Limb (tissue), 2 donors: ENCODE data around the gene KBTBD8.

Source experiments
- DNase-seq, 2 donors: peaks; one replicate each; pipeline ENCODE4 v3.0.0-alpha.2; 2016; ENCODE audit errors: extremely low spot score in 2 of 2

The KBTBD8 gene

DNA sequence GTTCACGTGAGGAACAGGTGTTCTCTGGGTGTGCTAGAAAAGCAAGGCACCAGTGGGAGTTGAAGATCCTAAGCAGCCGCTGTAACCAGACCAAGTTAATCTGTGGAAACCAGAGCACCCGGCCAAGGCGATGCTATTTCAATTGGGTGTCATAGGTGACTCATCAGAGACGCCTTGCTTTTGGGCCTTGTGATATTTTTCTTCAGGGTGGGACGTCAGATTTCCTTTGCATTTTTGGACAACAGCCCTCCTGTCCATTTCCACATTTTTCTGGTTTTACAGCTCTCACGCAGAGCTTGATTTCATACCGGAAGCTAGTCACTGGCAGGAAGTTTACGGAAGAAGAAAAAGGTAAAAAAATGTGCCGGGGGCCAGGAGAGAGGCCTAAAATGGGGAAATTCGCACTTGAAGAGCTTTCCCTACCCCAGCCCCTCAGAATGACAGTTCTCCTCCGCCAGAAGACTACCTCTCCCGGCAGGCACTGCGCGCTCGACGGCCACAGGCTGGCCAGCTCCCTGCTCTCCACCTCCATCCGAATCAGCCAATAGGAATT lies 471 bp upstream of the KBTBD8 start:
- DNase-seq: peak in 1 of 2 donors; percentile 98

DNA sequence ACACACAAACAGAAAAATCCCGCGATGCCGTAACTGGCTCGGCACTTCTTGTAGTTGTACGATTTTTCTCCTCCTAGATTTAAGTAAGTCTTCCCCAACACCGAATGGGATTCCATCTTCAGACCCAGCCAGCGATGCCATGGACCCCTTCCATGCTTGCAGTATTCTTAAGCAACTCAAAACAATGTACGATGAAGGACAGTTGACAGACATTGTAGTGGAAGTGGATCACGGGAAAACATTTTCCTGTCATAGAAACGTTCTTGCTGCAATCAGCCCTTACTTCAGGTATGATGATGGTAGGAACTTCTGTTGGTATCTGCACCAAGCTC lies 763 bp downstream of the KBTBD8 start:
- DNase-seq: no peak

DNA sequence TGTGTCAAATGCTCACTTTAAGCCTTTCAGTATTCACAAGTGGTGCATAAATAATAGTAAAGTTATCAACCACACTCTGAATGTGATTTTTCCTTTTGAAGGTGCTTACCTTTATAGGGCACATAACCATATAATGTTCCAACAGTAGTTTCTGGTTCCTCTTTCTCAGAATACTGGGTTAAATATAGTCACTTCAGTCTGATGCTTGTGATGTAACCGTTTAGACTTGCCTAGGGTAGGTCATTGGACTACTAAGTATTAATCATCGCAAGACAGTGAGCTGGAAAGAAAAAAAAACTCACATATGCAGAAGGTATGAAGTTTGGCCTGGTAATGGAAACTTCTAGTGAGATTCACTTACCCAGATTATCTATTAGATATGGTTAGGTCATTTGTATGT lies 1.9 kb downstream of the KBTBD8 start:
- no peak for DNase-seq

DNA sequence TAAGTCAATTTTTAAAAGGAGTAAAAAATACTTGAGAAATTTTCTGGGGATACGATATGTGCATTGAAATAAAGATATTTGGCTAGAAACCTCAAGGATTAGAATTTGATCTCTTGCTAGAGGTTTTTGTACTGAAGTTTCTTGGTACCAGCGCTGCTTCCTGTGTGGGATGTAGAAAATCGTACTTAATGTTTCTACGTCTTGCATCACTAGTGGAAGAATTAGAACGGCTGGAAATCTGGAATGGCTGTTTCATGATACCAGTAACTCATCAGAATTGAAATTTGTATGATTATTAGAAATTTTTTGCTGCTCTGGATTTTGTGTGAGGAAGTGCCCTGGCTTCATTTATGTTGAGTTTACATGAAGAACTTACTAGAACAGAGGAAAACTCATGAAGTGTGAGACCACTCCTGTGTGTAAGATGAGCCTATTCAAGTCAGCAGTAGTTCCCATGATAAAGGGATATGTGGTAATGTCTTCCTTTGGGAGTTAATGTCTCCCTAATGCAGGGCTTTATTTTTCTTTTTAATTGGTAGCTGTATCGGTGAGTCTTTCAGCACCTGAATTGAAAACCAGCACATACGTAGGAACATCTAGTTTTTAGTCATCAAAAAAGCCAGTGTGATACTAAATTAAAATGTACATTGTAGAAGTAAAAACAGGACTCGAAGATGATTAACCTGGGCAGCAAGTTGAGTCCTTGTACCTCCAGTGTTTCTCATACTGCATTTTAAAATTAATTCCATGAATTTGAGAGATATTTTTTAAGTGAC lies 3.2 kb downstream of the KBTBD8 start:
- DNase-seq: no peak

DNA sequence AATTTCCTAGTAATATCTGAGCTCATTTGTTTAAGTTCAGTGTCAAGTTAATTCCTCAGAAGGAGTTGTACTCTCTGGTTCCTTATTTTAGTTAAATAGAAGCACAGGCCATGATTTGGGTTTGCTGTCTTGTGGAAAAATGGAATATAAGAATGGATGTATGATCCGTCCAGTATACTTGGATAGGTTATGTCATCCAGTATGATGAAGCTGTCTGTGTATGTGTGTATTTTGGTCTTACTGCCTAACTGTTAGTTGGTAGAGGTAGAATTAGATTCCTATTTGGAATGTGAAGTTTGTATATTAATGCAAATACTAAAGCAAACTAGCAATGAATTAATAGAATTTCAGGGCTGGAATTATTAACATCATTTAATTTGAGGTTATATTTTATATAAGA lies 7.9 kb downstream of the KBTBD8 start:
- no peak for DNase-seq

DNA sequence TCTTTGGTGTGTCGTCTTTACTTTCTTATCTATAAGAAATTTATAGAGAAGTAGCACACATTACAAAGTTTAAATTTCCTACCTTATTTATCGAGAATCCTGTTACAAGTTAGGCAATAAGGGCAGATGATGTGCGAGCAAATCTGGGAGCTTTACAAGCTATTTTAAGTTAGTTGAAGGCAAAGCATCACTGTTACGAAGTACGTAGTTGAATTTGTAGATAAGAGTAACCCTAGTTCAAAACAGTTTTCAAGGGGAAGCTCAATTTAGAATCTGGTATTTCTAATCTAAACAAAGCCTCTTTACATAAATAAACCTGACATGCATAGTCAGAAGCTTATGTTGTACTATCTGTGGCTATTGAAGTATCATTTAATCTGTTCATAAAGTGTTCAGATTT lies 8.4 kb downstream of the KBTBD8 start:
- DNase-seq: no peak

DNA sequence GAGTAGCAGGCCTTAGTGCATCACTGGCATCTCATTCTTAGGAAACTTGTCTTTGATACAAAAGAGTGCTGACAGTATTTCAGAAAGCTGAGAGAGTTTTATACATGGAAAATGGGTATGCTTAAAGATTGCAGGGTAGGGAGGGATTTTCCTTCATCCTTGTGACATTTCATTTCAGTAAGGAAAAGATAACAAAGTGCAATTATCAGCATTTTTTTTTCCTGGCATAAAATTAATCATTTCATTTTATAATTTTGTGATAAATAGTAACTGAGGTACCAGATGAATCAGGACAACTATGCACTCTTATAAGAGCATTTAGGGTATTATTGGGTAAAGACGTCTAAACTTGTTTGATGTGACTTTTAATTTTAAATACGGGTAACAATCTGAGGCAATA lies 10.3 kb downstream of the KBTBD8 start:
- DNase-seq: no peak

DNA sequence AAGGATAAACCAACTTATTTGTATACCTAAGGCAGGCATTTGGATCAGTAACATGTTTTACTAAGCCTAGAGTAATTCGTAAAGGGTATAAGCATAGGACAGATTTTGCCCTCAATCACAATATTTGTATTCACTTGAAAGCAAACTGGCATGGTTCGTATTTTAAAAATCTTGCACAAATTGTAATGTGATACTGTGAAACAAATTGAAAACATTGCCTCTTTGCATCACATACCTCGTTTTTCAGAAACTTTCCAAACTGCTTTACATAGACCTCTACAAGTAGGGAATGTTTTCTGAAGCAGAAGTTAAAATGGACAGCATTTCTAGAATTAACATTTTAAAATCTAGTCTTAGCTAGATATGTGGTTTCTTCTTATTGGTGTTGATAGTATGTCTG lies 11.6 kb downstream of the KBTBD8 start:
- no peak for DNase-seq

DNA sequence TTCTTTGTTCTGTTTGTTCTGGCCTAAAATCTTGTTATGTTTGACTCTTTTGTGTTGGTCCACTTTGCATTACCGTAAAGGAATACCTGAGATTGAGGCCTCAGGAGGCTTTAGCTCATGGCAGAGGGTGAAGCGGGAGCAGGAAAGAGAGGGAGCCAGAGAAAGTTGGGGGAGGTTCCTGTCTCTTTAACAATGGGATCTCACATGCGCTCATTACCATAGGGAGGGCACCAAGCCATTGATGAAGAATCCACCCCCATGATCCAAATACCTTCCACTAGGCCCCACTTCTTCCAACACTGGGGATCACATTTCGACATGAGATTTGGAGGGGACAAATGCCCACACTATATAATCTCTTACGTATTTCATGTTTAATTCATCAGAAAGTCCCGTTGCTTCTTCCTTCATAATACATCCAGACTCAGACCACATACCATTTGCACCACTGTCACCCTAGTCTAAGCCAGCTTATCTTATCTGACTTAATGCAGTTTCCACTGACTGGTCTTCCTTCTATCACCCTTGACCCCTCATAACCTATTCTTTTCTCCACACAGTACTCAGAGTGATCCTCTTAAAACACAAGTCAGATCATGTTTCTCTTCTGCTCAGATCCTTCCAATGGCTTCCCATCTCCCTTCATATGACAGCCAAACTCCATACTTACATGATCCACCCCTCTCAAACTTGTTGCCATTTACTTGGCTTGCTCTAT lies 13.5 kb downstream of the KBTBD8 start:
- no peak for DNase-seq

DNA sequence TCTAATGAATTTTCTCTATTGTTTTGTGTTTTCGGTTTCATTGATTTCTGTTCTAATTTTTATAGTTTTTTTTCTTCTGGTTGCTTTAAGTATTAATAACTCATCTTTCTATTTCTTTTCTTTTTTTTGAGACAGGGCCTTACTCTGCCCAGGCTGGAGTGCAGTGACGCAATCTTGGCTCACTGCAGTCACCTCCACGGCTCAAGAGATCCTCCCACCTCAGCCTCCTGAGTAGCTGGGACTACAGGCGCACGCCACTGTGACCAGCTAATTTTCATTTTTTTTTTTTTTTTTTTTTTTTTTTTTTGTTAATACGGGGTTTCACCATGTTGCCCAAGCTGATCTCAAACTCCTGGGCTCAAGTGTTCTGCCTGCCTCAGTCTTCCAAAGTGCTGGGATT lies 14.5 kb downstream of the KBTBD8 start:
- no peak for DNase-seq

DNA sequence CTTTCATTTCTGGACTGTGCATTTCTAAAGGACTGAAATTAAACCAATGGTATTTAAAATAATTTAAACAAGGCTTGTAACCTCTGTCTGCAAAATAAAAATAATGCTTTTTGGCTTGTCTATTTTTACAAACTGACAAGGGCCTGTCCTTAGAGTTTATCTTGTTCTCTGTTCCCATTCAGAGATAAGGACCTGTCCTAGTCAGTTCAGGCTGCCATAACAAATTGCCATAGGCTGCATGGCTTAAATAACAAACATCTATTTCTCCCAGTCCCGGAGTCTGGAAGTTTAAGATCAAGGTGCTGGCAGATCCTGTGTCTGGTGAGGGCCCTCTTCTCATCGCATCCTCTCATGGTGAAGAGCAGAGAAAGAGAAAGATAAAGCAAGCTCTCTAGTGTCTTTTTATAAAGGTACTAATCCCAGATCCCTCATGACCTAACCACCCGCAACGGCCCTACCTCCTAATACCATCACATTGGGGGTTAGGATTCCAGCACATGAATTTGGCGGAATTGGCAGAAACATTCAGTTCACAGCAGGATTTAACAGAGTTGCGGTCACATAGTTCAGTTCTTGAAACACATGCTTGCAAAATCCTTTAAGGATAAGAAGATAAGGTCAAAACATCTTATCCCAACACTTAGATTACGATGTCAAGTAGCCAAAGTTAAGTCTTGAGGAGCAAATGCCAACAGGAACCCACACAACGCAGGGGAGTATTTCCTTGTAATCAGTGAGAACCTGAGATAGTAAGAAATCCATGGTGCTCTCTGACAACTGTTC lies 17.8 kb downstream of the KBTBD8 start:
- DNase-seq: no peak

DNA sequence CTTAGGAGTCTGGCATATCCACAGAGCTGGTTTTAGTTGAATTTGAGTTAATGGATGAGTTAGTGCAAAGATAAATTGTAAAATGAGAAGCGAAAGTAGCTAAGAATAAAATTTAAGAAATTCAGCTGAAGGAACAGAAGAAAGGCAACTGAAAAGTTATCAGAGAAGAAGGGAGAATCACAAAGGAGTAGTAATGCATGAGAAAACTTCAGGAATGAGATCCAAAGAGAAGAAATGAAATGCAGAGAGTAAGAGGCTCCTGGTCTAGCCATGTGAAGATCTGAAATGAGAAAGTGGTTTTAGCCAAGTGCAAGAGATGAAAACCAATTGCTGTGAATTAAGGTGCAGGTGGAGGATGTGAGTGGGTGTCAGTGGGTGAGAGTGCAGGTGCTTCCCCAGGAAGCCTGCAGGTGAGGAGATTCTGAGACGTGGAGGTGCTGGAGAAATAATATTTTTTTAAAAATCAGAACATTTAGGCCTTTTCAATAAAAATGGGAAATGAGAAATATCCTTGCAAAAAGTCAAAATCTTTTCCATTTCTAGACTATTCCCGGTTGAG lies 18.5 kb downstream of the KBTBD8 start:
- no peak for DNase-seq

DNA sequence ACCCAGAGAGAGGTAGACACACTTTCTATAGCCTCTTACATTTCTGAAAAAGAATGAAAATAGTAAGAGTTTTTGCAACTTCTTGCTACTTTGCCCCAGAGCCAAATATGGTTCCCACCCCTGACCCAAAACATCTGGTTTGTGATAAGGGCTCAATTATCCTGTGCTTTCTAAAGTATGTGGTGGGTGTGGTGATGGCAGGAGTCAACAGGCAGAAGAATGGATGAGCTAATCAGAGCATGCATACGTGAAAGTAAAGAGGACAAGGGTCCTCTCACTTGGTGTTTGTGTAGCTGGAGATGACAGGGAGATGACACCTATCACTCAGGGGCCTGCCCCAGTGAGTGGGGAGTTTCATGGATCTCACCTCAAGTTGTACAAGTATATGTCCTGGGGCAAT lies 19.1 kb downstream of the KBTBD8 start:
- no peak for DNase-seq

DNA sequence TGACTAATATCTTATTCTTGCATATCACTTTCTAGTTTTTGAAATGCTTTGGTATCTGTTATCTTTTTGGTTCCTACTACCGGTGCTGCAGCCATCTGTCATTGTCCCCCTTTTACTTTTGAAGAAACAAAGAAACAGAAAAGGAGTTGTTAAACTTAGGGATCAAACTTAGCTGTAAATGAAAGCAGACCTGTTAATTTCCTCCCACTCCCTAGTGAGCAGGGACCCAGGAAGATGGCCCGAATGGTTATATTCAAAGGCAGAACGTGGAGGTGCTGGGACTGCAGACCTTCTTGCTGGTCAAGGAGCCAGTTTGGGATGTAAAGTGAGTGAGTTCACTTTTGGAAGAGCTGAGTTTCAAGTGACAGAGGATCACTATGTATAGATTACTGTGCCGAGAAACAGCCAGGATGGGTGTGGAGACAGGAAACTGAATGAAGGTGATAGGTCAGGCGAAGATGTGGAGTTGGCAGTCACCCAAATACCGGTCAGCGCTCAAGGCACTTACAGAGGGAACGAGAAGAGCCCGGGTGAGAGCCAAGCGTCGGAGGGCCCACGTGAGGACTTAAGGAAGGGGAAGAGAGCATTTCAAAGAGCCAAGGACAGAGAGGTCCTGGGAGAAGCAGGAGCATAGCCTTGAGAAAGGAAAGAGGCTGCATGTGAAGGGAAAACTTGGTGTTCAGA lies 20.1 kb downstream of the KBTBD8 start:
- no peak for DNase-seq

DNA sequence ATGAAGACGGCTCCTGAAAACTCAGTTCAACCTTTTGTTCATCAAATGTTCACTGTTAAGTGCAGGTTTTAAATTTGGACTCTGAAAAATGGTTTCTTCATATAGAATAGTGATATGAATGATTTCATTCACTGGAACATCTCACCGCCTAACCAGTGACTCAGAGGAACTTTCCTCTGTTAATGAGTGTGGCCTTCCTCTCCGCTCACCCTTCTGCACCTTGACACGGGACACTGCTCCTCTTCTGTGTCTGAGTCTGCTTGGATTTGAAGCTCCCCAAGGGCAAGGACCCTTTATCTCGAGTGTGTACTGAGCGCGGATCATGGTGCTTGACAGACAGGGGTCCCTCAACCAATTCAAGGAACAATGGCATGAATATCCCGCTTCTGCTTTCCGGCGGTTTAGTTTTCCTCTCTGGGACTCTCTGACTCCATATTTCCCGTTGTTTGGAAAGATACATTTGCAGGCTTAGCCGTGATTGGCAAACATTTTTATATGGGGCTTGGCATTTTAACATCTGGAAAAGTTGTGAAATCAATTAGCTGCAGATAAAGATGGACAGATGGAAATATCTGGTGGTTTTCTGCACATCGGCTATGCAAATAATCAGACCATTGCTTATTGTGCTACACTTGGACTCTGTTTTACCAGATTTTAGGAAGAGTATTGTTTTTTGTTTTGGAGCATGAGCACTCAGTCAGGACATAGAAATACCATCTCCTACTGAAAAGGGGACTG lies 20.9 kb downstream of the KBTBD8 start:
- peak in 1 of 2 donors; percentile 51 for DNase-seq

DNA sequence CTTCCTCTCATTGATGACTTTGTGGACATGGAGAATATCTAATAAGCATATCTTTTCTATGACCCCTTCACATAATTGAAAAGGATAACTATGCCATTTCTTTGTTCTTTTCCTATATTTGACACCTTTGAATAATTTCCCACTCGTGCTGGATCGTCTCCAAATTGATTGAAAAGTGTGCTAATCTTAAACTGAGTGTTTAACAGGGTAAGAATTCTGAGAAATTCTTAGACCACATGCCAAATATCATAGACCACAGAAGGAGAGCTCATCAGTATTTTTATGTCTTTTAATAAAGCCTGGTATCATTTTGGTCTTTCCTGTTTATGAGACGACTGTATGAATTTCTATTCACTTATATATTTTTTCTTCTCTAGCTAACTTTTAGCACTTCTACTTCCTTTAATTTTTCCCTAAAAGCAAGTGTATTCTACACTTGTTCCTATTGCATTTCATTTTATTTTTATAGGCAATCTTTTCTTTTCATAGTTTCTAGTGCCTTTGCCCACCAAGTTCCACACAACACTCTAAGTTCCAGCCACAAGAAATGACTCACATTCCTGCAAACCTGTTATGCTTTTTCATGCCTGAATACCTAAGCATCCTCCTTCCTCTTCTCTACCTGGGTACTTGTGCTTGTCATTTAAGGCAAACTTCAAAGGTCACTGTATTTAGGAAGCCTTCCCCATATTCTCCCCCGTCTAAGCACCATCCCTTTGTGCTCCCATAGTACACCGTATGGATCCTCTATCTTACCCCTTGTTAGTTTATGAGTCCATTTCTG lies 30.1 kb downstream of the KBTBD8 start:
- DNase-seq: no peak

DNA sequence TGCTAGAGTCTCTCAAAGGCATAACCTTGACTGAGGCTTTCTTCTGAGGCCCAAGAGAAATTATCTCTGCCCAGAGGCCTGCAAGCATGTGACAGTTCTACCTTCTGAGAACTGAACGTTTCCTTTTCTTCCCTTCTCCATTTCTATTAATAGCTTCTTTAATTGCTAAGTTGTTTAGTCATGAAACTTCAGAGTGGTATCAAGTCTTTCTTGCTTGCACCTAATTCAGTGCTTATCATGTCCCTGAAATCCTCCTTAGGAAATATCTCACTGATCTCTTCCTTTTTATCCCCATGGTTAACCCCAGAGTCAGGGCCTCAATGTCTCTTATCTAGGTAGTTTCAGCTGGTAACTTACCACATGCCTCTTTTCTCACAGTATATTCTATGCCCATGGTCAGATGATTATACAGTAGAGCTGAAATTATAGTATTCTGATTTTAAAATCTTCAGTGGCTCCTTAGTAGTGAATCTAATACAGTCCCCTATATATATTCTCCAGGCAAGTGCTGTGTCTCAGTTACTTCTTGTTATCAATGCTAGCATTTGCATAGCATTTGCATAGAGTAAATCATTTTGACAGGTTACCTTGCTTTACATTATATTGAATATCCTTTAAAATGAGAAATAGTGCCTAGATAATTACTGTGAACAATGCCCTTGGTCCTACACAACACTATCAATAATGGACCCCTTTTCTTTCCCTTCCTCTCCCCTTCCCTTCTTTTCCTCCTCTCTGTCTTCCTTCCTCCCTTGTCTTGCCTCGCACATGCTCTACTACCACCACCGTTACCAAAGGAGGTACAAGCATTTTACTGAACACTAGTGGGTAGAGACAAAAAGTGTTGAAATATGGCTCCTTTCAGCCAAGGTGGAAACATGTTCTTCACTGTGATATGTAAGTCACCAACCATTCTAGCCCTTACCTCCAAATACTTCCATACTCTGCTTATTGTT lies 33.0 kb downstream of the KBTBD8 start:
- DNase-seq: no peak

DNA sequence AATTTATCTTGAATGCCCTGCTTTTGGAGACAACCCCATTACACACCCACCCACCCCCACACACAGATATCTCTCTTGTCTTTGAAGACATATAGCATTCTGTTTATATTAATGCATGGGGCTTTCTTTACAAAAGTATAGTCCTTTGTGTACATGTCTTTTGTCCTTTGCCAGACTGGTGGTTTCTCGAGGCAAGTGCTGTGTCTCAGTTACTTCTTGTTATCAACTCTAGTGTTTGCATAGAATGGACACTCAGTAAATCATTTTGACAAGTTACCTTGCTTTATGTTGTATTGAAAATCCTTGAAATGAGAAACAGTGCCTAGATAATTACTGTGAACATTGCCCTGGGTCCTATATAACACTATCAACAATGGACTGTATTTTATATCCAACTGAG lies 33.9 kb downstream of the KBTBD8 start:
- no peak for DNase-seq

DNA sequence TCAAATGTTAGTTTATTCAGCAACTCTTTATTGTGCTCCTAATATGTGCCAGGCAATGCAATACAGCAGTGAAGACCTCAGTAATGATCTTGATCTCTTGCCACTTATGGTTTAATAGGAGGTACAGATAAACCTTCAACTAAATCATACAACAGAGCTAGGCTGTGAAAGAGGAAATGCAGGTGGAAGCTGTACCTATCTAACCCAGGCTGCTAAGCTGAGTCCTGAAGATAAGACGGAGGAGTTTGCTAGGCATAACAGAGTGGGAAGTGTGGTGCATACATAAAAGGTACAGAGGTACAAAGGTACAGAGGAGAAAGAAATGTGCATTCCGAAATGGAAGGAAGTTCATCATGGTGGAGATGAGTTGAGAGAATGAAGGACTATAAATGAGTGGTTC lies 35.0 kb downstream of the KBTBD8 start:
- no peak for DNase-seq
